NCI-H2171 treated with DMSO at 0.1 percent for 48 hours (cell line): ENCODE results near the gene CACNA1C.

ENCODE experiments used
- DNase-seq: peaks from one replicate; lab custom pipeline; 2025; lab: John Stamatoyannopoulos, UW

The CACNA1C gene

DNA sequence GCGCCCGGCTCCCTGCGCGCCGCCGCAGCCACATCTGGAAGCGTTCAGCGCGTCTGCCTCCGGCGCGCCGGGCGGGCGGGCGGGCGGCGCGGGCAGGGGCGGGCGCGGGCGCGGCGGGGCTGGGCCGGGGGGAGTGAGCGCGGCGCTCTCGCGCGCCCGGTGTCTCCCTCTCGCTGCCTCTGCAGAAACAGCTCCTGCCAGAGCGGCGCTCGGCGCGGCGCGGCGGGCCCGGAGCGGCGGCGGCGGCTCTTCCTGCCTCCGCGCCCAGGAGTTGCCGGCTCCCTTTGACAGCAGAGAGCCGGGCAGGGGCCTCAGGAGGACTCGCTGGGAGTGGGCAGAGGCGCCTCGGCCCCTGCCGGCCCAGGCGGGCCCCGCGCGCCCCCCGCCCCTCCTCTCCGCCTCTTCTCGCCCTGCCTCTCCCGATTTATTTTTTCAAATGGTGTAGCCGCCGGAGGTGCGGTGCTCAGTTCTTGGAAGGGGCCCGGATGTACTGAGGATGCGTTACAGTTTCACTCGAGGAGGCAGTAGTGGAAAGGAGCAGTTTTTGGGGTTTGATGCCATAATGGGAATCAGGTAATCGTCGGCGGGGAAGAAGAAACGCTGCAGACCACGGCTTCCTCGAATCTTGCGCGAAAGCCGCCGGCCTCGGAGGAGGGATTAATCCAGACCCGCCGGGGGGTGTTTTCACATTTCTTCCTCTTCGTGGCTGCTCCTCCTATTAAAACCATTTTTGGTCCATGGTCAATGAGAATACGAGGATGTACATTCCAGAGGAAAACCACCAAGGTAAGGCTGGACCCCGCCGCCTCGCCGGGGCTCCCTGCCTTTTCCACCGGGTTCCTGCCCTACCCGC lies at the start of gene CACNA1C:
TSS of gene CACNA1C (plus strand) at position 162 of the 853 bp plus-strand sequence. CDS start at position 738, 576 bp downstream.
- DNase-seq = peak; percentile 96

DNA sequence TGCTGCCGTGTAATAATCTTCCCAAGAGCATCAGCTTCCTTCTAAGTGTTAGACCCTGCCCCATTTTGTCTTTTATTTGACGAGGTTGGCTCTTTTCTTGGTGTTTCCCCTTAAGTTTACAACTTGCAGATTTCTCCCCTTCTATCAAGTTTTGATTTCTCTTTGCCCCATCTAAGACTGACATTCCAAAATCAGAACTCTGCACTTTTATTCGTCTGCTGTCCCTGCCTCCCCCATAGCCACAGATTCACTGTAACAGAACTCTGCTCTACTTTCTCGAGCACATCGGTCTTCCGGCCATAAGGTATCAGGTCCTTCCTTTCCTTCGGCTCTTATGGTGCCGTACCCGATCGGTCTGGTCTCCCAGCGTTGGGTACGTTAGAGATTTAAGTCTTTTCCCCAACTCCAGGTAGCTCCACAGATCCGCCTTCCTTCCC lies 49.1 kb upstream of the CACNA1C start:
- no peak for DNase-seq

DNA sequence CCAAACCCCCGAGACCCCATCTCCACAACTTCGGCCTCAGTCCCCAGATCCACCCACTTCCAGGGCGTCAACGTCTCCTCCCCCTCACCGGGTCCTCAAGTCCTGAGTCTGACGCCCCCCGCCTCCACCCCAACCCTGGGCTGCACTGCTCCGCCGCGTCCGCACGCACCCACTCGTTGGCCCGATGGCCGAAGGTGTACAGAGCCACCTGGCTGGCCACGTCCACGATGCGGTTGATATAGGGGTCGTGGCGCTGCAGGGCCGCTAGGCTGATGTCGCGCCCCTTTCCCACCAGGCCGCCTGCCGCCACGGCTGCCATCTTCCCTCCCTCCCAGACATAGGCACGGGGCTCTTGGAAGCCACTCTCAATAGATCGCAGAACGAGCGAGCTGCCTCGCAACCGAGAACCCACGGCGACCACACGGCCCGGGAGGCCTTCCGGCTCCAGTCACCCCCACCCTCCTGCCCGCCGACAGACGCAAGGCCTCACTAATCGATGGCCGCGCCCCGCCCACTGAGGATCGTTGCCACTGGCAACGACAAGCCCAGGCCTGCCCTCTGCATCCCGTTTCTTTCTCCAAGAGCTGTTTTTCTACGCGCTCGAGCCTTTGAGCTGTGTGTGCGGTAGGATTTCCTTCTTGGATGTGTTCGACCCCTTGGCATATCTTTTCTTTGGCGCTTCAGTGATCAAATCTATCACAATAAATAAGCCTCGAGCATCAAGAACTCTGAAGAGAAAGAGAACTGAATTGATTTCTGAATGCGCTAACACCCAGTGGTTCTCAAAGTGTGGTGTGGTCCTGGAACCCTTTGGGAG lies 48.5 kb upstream of the CACNA1C start, which contains the start of gene DCP1B:
TSS of gene DCP1B (minus strand) at position 345 of the 817 bp plus-strand sequence. CDS start at position 319, 26 bp downstream.
- DNase-seq = peak; percentile 100

DNA sequence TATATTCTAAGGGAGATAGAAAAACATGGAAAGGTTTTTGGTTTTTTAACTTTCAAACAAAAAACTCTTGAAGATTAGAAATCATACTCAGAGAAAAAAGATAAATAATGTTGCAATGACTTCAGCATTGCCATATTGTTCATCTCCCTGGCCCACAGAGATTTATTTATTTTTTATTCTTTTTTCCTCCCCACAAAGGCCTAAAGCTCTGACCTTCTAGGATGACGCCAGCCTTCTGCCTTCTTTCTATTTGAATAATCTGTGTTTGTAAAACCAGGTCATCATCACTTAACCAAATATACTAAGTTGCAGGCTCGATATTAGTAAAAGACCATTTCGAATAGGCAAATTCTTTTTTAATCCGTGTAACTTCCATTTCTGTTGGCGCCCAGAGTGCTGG lies 44.1 kb upstream of the CACNA1C start:
- no peak for DNase-seq

DNA sequence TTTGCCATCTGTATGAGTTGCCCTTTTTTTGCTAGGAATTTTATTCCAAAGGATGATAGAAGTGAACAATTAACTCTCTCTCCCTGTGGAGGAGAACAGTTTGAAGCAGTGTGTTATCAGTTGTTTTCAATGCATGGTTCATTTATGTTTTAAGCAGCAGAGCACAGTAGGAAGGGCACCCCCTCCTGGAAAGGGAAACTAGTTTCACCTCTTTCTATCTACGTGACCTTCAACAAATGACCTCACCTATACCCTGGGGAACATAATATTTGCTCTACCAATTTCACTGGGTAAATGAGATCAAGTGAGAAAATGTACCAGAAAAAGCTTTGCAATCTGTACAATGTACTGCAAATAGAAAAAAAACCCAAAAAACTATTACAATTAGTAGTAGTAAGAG lies 43.2 kb upstream of the CACNA1C start:
- DNase-seq = peak; percentile 30

GRCh38 chr12:2011643-2012607 lies 40.9 kb upstream of the CACNA1C start:
- DNase-seq = peak; percentile 57

GRCh38 chr12:2013086-2013485 lies 39.7 kb upstream of the CACNA1C start:
- no peak for DNase-seq

DNA sequence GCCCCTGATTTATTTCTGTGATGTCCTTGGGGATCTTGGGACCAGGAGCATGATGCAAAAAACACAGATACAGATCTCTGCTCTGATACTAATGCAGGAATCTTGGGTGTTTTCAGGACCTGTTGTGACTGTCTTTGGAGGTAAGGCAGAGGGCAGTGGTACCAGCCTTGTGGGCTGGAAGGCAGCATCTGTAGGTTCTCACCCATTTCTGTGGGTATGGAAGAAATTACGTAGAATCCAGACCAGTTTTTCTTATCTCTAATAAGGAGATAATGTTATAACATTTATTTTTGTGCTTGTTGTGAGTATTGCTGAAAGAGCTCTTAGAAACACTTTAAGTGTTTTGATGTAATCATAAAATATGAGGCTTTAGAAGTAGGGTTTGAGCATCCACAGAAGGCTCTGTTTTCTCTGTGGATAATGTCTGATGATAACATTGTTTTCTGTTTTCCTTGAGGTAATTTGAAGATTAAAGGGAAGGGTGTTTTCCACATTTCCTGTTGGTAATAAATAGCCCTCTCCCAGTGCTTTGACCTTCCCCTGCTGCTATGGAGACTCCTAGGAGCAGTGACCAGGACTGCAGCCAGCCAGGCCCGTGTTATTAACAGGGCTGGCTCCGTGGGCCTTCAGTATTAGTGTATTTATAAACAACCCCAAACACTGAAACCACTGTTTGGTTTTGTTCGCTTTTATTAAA lies 39.1 kb upstream of the CACNA1C start:
- DNase-seq = no peak

- DNase-seq = no peak
Measured at GRCh38 chr12:2014231-2014630, 38.6 kb upstream of the CACNA1C start.

- no peak for DNase-seq
Measured at GRCh38 chr12:2016862-2017545, 35.8 kb upstream of the CACNA1C start.

GRCh38 chr12:2017546-2018337 lies 35.0 kb upstream of the CACNA1C start:
- peak; percentile 43 for DNase-seq

DNA sequence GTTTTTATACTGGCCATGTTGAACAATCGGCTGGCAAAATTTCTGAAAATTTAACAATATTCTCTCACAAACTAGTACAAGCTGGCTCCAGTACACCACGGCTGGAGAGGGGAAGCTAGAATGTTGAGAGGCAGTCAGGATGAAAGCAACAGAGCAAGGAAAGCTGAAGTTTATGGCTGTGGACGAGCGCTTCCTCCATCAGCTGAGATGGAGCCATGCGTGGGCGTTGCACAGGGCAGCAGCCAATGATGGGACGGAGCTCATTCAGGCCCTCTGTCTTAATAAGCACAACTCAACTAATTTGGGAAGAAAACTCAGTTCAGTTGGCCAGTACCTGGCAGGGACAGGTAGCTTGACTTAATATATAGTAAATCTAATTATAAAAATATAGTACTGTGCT lies 34.4 kb upstream of the CACNA1C start:
- DNase-seq = no peak

- no peak for DNase-seq
Measured at GRCh38 chr12:2019126-2019525, 33.7 kb upstream of the CACNA1C start.

- DNase-seq = no peak
Measured at GRCh38 chr12:2020511-2020910, 32.3 kb upstream of the CACNA1C start.

- no peak for DNase-seq
Measured at GRCh38 chr12:2023365-2023764, 29.4 kb upstream of the CACNA1C start.

DNA sequence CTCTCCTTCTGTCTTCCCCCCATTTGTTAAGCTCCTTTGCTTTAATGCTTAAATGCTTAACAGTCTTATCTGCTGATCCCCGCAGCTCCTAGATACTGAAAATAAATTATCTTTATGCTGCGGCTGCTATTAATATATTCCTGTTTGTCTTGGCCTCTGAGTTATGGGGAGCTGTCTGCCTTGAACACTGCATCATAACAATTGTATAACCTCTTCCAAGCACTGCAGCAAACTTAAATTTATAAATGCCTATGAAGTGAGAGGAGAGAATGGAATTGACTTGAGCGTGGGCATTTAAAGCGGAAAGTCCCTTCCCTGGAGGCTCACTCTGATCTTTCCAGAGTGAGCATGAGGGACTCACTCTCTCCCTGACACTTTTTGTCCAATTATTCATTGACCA lies 25.4 kb upstream of the CACNA1C start:
- no peak for DNase-seq

GRCh38 chr12:2029851-2030250 lies 22.9 kb upstream of the CACNA1C start:
- no peak for DNase-seq

DNA sequence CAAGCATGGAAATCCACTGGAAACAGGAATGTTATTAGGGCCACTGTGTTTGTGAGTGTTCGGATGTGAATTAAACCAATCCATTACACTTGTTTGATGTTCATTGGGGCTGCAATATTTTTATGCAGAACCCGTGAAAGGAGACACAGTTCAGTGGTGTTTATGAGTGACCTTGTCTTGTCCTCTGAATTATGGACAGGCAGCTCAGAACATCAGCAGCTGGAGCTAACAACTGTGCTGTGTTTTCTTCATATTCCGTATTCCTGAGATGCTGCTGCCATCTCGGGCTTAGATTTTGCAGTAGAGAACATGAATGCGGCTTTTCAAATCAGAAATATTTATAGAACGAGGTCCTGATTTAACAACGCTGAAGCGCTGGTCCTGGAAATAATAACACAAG lies 20.3 kb upstream of the CACNA1C start:
- DNase-seq = no peak

DNA sequence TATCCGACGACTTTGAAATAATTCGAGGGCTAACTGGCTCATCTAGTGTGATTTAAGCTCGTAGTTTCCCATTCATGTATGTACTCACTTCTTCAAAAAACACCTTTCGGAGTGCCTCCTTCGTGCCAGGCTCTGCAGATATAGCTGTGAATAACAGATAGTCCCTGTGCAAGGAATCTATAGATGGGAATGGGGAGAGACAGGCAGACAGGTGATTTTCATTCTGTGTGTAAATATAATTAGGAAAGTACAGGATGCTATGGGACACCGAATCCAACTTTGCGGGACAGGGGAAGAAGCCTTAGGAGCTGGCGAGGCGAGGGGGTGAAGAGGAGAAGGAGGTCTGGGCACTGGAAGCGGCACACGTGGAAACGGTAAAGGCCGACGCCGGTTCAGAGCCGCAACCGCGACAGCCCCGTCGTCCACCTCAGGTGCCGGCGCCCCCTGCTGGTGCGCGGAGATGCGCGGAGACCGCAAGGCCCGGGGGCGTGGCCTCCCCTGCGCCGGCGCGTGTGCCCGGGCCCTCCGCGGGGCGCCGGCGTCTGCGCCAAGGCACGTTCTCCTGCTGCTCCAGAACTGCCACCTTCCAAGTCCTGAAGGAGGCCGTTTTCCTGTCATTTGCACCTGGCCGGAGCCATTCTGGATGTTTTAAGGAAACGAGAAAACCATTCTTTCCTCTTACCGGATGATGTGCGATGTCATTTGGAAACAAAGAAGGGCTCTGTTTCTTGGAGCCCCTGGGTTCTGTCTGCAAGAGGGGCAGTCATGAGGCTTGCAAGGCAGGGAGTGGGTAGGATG lies 18.0 kb upstream of the CACNA1C start:
- DNase-seq = peak; percentile 98
